Ovary (tissue), 3 donors: ENCODE data around the gene PADI6.

Source experiments
- CTCF ChIP-seq, 3 donors: fragments of 450-650 bp in 2 of 3; fragments of 200-600 bp in 1 of 3; IDR thresholded peaks; one replicate each; pipeline versions ENCODE4 v1.5.1 to v1.8.0; 2016 to 2022; ENCODE audit warnings: antibody characterized with exemption in 3 of 3, mild to moderate bottlenecking in 1 of 3
- EP300 ChIP-seq: sonication (generic); formaldehyde crosslinking; IDR thresholded peaks from one replicate; pipeline ENCODE4 v1.6.1; 2017; ENCODE audit warnings: antibody characterized with exemption
- POLR2A ChIP-seq: fragments of 450-650 bp; IDR thresholded peaks from one replicate; pipeline ENCODE4 v1.6.1; 2017; ENCODE audit warnings: antibody characterized with exemption, mild to moderate bottlenecking, moderate library complexity
- donor health status: DM: no; HTN: no; CAD: no.

GRCh38 chr1:17440074-17440826, 68.3 kb downstream of the PADI6 start:
- TF ChIP-seq CTCF (IDR thresholded peaks at IDR 0.05), result no peak
- TF ChIP-seq POLR2A, result no peak
- no peak for TF ChIP-seq EP300
